AG04450 (cell line): ENCODE data around the gene NEGR1. TPM values are rescaled to one million over a fixed set of nuclear protein-coding genes. Genes with fewer than 3 reads are reported as not detected.

Source experiments
- CTCF ChIA-PET: fragments of 300-600, 350-600 bp; formaldehyde crosslinking; extraction: SDS; loops from one replicate; lab custom pipeline; 2022; ENCODE audit warnings: antibody characterized with exemption, inconsistent platforms; lab: Charles Lee
- POLR2A ChIA-PET: fragments of 350-600 bp; formaldehyde crosslinking; extraction: SDS; loops from one replicate; lab custom pipeline; 2021; ENCODE audit warnings: antibody characterized with exemption, inconsistent platforms; lab: Yijun Ruan, JAX
- DNase-seq: peaks from one replicate; pipeline ENCODE4 v3.0.0-alpha.2; 2011; ENCODE audit warnings: low read depth, low spot score
- H3K27ac ChIP-seq: one replicate; pipeline ENCODE4 v1.5.1; 2012; ENCODE audit warnings: low read depth, low read length, control low read depth
- H3K27me3 ChIP-seq: one replicate; pipeline ENCODE4 v1.6.0; 2012; ENCODE audit warnings: low read length; ENCODE audit not compliant: control insufficient read depth, insufficient read depth
- H3K4me3 ChIP-seq: 2 replicates; pipeline ENCODE4 v1.5.1; 2011; ENCODE audit warnings: mild to moderate bottlenecking, low read depth, low read length, control low read depth
- H3K9me3 ChIP-seq: 2 replicates; pipeline ENCODE4 v1.5.1; 2012; ENCODE audit warnings: low read length; ENCODE audit not compliant: control insufficient read depth, insufficient read depth
- CTCF ChIP-seq: IDR thresholded peaks from 2 replicates; pipeline ENCODE4 v1.5.1; 2011; ENCODE audit warnings: low read depth, low read length, control low read depth, inconsistent platforms
- polyA plus RNA-seq: library from polyadenylated mRNA; depleted of rRNA; stranded (reverse); fragments of >200 nt; gene quantifications from 2 replicates; pipeline ENCODE4 v1.2.3, GENCODE V29; 2011

Gene NEGR1
- polyA plus RNA-seq, 1 experiment: 11.3 TPM

- DNase-seq: no peak
- no peak for TF ChIP-seq CTCF
- H3K27me3 ChIP-seq: no peaks in the 10 kb centered on the region
- H3K9me3 ChIP-seq: peaks cover 2% of the 10 kb centered on the region; the same call in 1 of the 2 replicates
- H3K27ac ChIP-seq: no peak overlapping the region
- H3K4me3 ChIP-seq: no peak overlapping the region
- CTCF ChIA-PET: no interaction called here
- POLR2A ChIA-PET: no interaction called here
These were observed 565.2 kb downstream of the NEGR1 start for GRCh38 chr1:71717186-71717585.

- no peak for TF ChIP-seq CTCF
- no peak for DNase-seq
- CTCF ChIA-PET: no interaction called here
- Histone ChIP-seq H3K4me3 (no peak overlapping the region), H3K27me3 (no peaks in the 10 kb centered on the region), H3K27ac (no peak overlapping the region), H3K9me3 (peaks cover 2% of the 10 kb centered on the region; the same call in 1 of the 2 replicates)
- POLR2A ChIA-PET: no interaction called here
These were observed 570.9 kb downstream of the NEGR1 start for GRCh38 chr1:71711456-71711855.

GRCh38 chr1:71706029-71706671 is 576.2 kb downstream of the NEGR1 start:
- POLR2A ChIA-PET: no interaction called here
- CTCF ChIA-PET: interaction anchor here (0.7 kb wide), 1 partner anchor 491 kb away, joined by 5 read pairs; no protein-coding TSS in a partner anchor
- H3K27ac ChIP-seq: no peak overlapping the region
- no peaks in the 10 kb centered on the region for H3K27me3 ChIP-seq
- TF ChIP-seq CTCF: no peak; the same call in 1 of the 2 replicates
- H3K4me3 ChIP-seq: no peak overlapping the region
- H3K9me3 ChIP-seq: no peaks in the 10 kb centered on the region; the same call in 1 of the 2 replicates
- peak; percentile 11 for DNase-seq

- Histone ChIP-seq H3K27me3 (no peaks in the 10 kb centered on the region), H3K9me3 (no peaks in the 10 kb centered on the region), H3K4me3 (no peak overlapping the region), H3K27ac (no peak overlapping the region)
- ChIA-PET CTCF (no interaction called here), POLR2A (no interaction called here)
- no peak for DNase-seq
- no peak for TF ChIP-seq CTCF
These were observed 584.2 kb downstream of the NEGR1 start for GRCh38 chr1:71698186-71698585.

GRCh38 chr1:71695821-71696220 is 586.5 kb downstream of the NEGR1 start:
- POLR2A ChIA-PET: no interaction called here
- TF ChIP-seq CTCF: no peak
- H3K4me3 ChIP-seq: no peak overlapping the region
- no peak for DNase-seq
- CTCF ChIA-PET: no interaction called here
- H3K27ac ChIP-seq: no peak overlapping the region
- H3K9me3 ChIP-seq: no peaks in the 10 kb centered on the region
- no peaks in the 10 kb centered on the region for H3K27me3 ChIP-seq
